Ectodermal cell (in vitro differentiated cells): ENCODE data around the gene OTX2.

Source experiments
- H3K27ac ChIP-seq: 2 replicates; pipeline ENCODE4 v1.7.0; 2013; ENCODE audit warnings: mild to moderate bottlenecking, low read depth, low read length; ENCODE audit not compliant: insufficient read depth, poor library complexity, severe bottlenecking
- H3K27me3 ChIP-seq: 2 replicates; pipeline ENCODE4 v1.7.0; 2013; ENCODE audit warnings: mild to moderate bottlenecking, low read length; ENCODE audit not compliant: insufficient read depth, control insufficient read depth, poor library complexity, severe bottlenecking
- H3K36me3 ChIP-seq: one replicate; pipeline ENCODE4 v1.7.0; 2013; ENCODE audit warnings: low read length; ENCODE audit not compliant: control insufficient read depth, insufficient read depth
- H3K4me1 ChIP-seq: one replicate; pipeline ENCODE4 v1.7.0; 2013; ENCODE audit warnings: low read length; ENCODE audit not compliant: control insufficient read depth, insufficient read depth
- H3K4me3 ChIP-seq: 2 replicates; pipeline ENCODE4 v1.7.0; 2013; ENCODE audit warnings: low read depth, low read length, control low read depth; ENCODE audit not compliant: insufficient read depth
- H3K9me3 ChIP-seq: 2 replicates; pipeline ENCODE4 v1.7.0; 2013; ENCODE audit warnings: mild to moderate bottlenecking, low read length, moderate library complexity; ENCODE audit not compliant: control insufficient read depth
- WGBS, 2 experiments: methylation state at CpG; one replicate each; pipeline ENCODE4 v1.1.7; 2013; ENCODE audit warnings: missing lambda C conversion rate in 2 of 2; 5-methylcytosine and 5-hydroxymethylcytosine counted together

OTX2 gene

GRCh38 chr14:56829151-56829550 lies 18.9 kb upstream of the OTX2 start:
- no peaks in the 10 kb centered on the region for H3K27me3 ChIP-seq
- 93 to 95% methylated on average over 4 of the region's 4 CpGs for WGBS, 2 experiments
- no peaks in the 10 kb centered on the region for H3K9me3 ChIP-seq
- no peak overlapping the region for H3K27ac ChIP-seq
- H3K4me1 ChIP-seq, result no peaks in the 10 kb centered on the region
- H3K36me3 ChIP-seq, result no peaks in the 10 kb centered on the region
- no peak overlapping the region for H3K4me3 ChIP-seq

DNA sequence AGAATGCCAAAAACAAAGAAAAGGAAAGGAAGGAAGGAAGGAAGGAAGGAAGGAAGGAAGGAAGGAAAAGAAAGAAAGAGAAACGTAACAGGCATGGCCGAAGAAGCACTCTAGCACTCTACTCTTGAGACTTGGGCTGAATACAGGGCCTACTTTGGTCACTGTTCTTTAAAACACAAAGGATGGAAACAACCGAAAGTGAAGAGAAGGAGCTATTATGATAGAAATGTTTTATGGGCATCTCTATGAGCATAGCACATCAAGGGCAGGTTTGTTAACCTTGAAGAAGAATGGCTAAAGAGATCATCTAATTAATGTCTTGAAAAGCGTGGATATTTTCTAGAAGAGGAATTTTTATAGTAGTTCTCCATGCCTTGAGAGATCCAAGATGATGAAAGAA lies 15.9 kb upstream of the OTX2 start:
- Histone ChIP-seq H3K36me3 (no peaks in the 10 kb centered on the region), H3K27ac (no peak overlapping the region), H3K4me3 (no peak overlapping the region), H3K27me3 (peaks cover 6% of the 10 kb centered on the region), H3K9me3 (no peaks in the 10 kb centered on the region), H3K4me1 (no peaks in the 10 kb centered on the region)
- 94 to 96% methylated on average over 4 of the region's 4 CpGs for WGBS, 2 experiments

- no peak overlapping the region for H3K27ac ChIP-seq
- peaks cover 5% of the 10 kb centered on the region for H3K4me1 ChIP-seq
- peaks cover 47% of the 10 kb centered on the region for H3K27me3 ChIP-seq
- no peaks in the 10 kb centered on the region for H3K36me3 ChIP-seq
- no peak overlapping the region for H3K4me3 ChIP-seq
- no peaks in the 10 kb centered on the region for H3K9me3 ChIP-seq
- 88 to 90% methylated on average over 5 to 6 of the region's 6 CpGs for WGBS, 2 experiments
These were observed 11.7 kb upstream of the OTX2 start for GRCh38 chr14:56821805-56822610.

DNA sequence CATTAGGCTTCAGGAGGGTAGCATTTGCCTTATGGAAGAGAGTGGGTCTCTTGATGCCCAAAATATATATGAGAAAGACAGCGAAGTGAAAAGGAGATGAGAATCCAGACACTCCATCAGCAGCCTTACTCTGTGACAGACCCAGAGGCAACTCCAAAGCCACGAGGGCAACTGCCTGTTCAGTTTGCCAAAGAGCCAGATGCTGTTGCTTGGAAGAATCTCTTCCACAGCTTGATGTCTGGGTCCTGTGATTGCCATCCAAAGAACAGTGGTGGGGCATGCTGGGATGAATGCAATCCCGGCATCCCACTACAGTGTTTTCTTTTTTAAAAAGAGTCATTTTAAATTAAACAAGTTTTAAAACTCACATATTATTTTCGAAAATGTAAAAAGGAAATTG lies 10.9 kb upstream of the OTX2 start:
- H3K4me3 ChIP-seq, result no peak overlapping the region
- 53 to 64% methylated on average over 2 to 3 of the region's 4 CpGs for WGBS, 2 experiments
- no peaks in the 10 kb centered on the region for H3K9me3 ChIP-seq
- peaks cover 55% of the 10 kb centered on the region for H3K27me3 ChIP-seq
- no peaks in the 10 kb centered on the region for H3K36me3 ChIP-seq
- H3K27ac ChIP-seq, result no peak overlapping the region
- peaks cover 8% of the 10 kb centered on the region for H3K4me1 ChIP-seq

GRCh38 chr14:56817396-56817921 lies 7.2 kb upstream of the OTX2 start:
- H3K27ac ChIP-seq, result no peak overlapping the region
- peaks cover 88% of the 10 kb centered on the region for H3K27me3 ChIP-seq
- peak overlapping the region; percentile 31 for H3K4me3 ChIP-seq
- no peaks in the 10 kb centered on the region for H3K36me3 ChIP-seq
- WGBS, 2 experiments, result 4 to 6% methylated on average over 31 of the region's 31 CpGs
- H3K9me3 ChIP-seq, result no peaks in the 10 kb centered on the region
- H3K4me1 ChIP-seq, result peaks cover 24% of the 10 kb centered on the region

- no peaks in the 10 kb centered on the region for H3K9me3 ChIP-seq
- peaks cover 28% of the 10 kb centered on the region for H3K4me1 ChIP-seq
- H3K4me3 ChIP-seq, result peak overlapping the region; percentile 31
- H3K27me3 ChIP-seq, result peaks cover 94% of the 10 kb centered on the region
- 1% methylated on average over 66 of the region's 66 CpGs for WGBS, 2 experiments
- H3K27ac ChIP-seq, result no peak overlapping the region
- no peaks in the 10 kb centered on the region for H3K36me3 ChIP-seq
These were observed 6.5 kb upstream of the OTX2 start for GRCh38 chr14:56816574-56817391.

- Histone ChIP-seq H3K9me3 (no peaks in the 10 kb centered on the region), H3K4me1 (peaks cover 28% of the 10 kb centered on the region), H3K4me3 (no peak overlapping the region), H3K36me3 (no peaks in the 10 kb centered on the region), H3K27ac (no peak overlapping the region), H3K27me3 (peaks cover 98% of the 10 kb centered on the region)
- 18 to 20% methylated on average over 5 of the region's 5 CpGs for WGBS, 2 experiments
These were observed 5.5 kb upstream of the OTX2 start for GRCh38 chr14:56815745-56816144.

DNA sequence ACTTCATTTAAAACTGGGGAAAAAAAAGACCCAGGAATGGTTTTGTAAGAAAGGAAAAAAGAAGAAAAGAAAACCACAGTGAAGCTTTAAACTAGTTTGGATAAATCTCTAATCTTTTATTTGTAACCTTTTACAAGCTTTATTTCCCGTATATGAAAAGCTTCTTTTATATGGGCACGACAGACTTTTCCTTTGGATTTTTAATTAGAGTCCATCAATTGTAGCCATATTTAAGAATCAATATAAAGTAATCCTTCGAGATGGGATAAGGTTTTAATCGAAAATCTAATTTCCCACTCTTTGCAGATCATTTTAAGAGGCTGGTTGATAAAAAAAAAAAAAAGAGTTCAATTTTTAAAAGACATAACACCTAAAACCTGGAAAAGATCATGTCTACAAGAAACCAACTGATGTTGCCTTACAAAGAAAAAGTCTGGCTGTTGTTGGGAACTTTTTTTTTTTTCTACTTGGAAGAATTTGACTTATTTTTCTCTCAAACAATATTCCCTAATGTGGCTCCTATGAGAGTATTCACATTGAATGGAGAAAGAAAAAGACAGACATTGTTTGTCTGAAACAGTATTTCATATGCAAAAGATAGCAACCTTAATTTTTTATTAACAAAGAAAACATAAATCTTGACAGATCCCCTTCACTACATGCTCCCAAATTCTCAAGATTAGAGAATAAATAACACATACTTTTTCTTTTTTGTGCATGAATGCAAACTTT lies 4.9 kb upstream of the OTX2 start:
- no peak overlapping the region for H3K27ac ChIP-seq
- no peaks in the 10 kb centered on the region for H3K9me3 ChIP-seq
- H3K4me1 ChIP-seq, result peaks cover 28% of the 10 kb centered on the region
- WGBS, 2 experiments, result 2% methylated on average over 4 of the region's 4 CpGs; no CpG with 5 or more reads in 1 of the 2 experiments
- H3K4me3 ChIP-seq, result no peak overlapping the region
- H3K27me3 ChIP-seq, result peaks cover 100% of the 10 kb centered on the region
- no peaks in the 10 kb centered on the region for H3K36me3 ChIP-seq

DNA sequence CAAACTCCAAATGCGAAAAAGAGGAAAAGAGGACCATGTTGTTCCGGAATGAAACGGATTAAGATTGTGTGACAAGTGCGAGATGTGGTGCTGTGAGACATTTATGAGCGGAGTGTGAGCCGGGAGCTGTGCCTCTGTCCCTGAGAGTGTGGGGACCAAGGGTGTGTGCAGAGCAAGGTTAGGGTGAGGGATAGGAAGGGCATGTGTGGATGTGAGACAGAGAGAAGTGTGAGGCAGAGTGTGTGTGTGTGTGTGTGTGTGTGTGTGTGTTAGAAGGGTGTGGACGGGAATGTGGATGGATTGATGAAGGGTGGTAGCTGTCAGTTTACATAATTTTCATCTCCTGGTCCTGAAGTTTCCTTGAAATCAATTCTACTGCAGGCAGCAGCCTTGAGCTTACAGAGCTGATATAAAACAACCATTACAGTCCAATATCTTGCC lies 4.3 kb upstream of the OTX2 start:
- Histone ChIP-seq H3K27ac (peak overlapping the region; percentile 9), H3K4me1 (peaks cover 28% of the 10 kb centered on the region), H3K36me3 (no peaks in the 10 kb centered on the region), H3K9me3 (no peaks in the 10 kb centered on the region), H3K4me3 (peak overlapping the region; percentile 4), H3K27me3 (peaks cover 100% of the 10 kb centered on the region)
- WGBS, 2 experiments, result 3% methylated on average over 6 to 7 of the region's 7 CpGs
